Lower leg skin (tissue), 4 donors: ENCODE results near the gene RPRD1B. TPM values are rescaled to one million over a fixed set of nuclear protein-coding genes. Genes with fewer than 3 reads are reported as not detected.

ENCODE experiments used
- DNase-seq, 2 donors: peaks; one replicate each; pipeline ENCODE4 v3.0.0-alpha.2; 2019; ENCODE audit warnings: low spot score in 2 of 2
- H3K4me3 ChIP-seq: fragments of 200-600 bp; sonication (generic); 2 replicates; pipeline ENCODE4 v1.5.1; 2017; ENCODE audit warnings: mild to moderate bottlenecking, low read depth; ENCODE audit not compliant: poor library complexity, severe bottlenecking
- CTCF ChIP-seq, 3 donors: fragments of 450-650 bp; IDR thresholded peaks; one replicate each; pipeline ENCODE4 v1.5.1; 2016; ENCODE audit warnings: antibody characterized with exemption in 3 of 3, mild to moderate bottlenecking in 3 of 3, moderate library complexity in 2 of 3
- POLR2A ChIP-seq, 2 donors: fragments of 450-650 bp; IDR thresholded peaks; one replicate each; pipeline ENCODE4 v1.6.1; 2016 to 2017; ENCODE audit warnings: antibody characterized with exemption in 2 of 2, mild to moderate bottlenecking in 1 of 2, moderate library complexity in 1 of 2
- WGBS, 2 donors: methylation state at CpG; one replicate each; pipeline ENCODE4 v1.1.5; 2018; 5-methylcytosine and 5-hydroxymethylcytosine counted together
- intact Hi-C: fragments of 100-400 bp; cut with DNase I; formaldehyde crosslinking; loops from one replicate; pipeline ENCODE4 v1.15.0; 2023; ENCODE audit warnings: low total_unique reads
- total RNA-seq, 4 donors: library from RNA; depleted of rRNA; stranded (reverse); fragments of >200 nt; gene quantifications; one replicate each; pipeline ENCODE4 v1.1.0, GENCODE V29; 2016

Gene RPRD1B
- total RNA-seq, 4 donors from 2014 or later: 16.3 to 37.5 (median 22.9) TPM

- 95 to 98% methylated on average over 4 of the region's 4 CpGs for WGBS, 2 donors
- no peak overlapping the region for H3K4me3 ChIP-seq
- TF ChIP-seq CTCF (IDR thresholded peaks at IDR 0.05) (no peak), POLR2A (IDR thresholded peaks at IDR 0.05) (no peak)
- intact Hi-C loops: no loop called here
- DNase-seq: no peak
These were observed 41.6 kb upstream of the RPRD1B start for GRCh38 chr20:37991908-37992307.

- 34 to 42% methylated on average over 5 of the region's 5 CpGs for WGBS, 2 donors
- DNase-seq: no peak
- intact Hi-C loops: no loop called here
- H3K4me3 ChIP-seq: no peak overlapping the region
- no peak for TF ChIP-seq POLR2A (IDR thresholded peaks at IDR 0.05)
- no peak for TF ChIP-seq CTCF (IDR thresholded peaks at IDR 0.05)
These were observed 40.6 kb upstream of the RPRD1B start for GRCh38 chr20:37992802-37993409.

GRCh38 chr20:37994512-37994911, 39.0 kb upstream of the RPRD1B start:
- no peak for TF ChIP-seq POLR2A (IDR thresholded peaks at IDR 0.05)
- no peak for TF ChIP-seq CTCF (IDR thresholded peaks at IDR 0.05)
- no peak overlapping the region for H3K4me3 ChIP-seq
- no peak for DNase-seq
- 79 to 90% methylated on average over 4 of the region's 4 CpGs for WGBS, 2 donors
- intact Hi-C loops: no loop called here

GRCh38 chr20:37995856-37996605, 37.5 kb upstream of the RPRD1B start:
- TF ChIP-seq CTCF (IDR thresholded peaks at IDR 0.05) (no peak), POLR2A (IDR thresholded peaks at IDR 0.05) (no peak)
- DNase-seq: no peak
- 88% methylated on average over 9 of the region's 9 CpGs for WGBS, 2 donors
- intact Hi-C loops: no loop called here
- H3K4me3 ChIP-seq: no peak overlapping the region

GRCh38 chr20:37997516-37997915, 36.0 kb upstream of the RPRD1B start:
- no peak overlapping the region for H3K4me3 ChIP-seq
- TF ChIP-seq CTCF (IDR thresholded peaks at IDR 0.05): no peak
- no peak for TF ChIP-seq POLR2A (IDR thresholded peaks at IDR 0.05)
- WGBS, 2 donors: 90 to 92% methylated on average over 3 of the region's 3 CpGs
- no peak for DNase-seq
- intact Hi-C loops: no loop called here
